GM19023 (cell line): ENCODE measurements around the gene CEP112.
"Not testable (repeated sequence)": the region's sequence is repeated elsewhere in the genome, so short reads cannot be mapped to it uniquely, and the experiment has no call there.

Source experiments
- ATAC-seq: cut with Tn5 transposase; IDR thresholded peaks from one replicate; pipeline ENCODE4 v1.9.1; 2021; ENCODE audit warnings: mild to moderate bottlenecking, moderate library complexity; ENCODE audit not compliant: unreplicated experiment

CEP112 gene

GRCh38 chr17:66165537-66166123, 26.3 kb downstream of the CEP112 start:
- ATAC-seq, result no peak

GRCh38 chr17:66155055-66155454, 36.9 kb downstream of the CEP112 start:
- not testable (repeated sequence) for ATAC-seq

GRCh38 chr17:66152756-66153155, 39.2 kb downstream of the CEP112 start:
- ATAC-seq, result no peak

GRCh38 chr17:66150708-66151107, 41.2 kb downstream of the CEP112 start:
- no peak for ATAC-seq

GRCh38 chr17:66149562-66149961, 42.4 kb downstream of the CEP112 start:
- no peak for ATAC-seq

- no peak for ATAC-seq
Observed at GRCh38 chr17:66146394-66146793, 45.5 kb downstream of the CEP112 start.

- ATAC-seq, result no peak
Observed at GRCh38 chr17:66143657-66144282, 48.2 kb downstream of the CEP112 start.

- no peak for ATAC-seq
Observed at GRCh38 chr17:66142428-66142827, 49.5 kb downstream of the CEP112 start.

GRCh38 chr17:66138120-66138519, 53.8 kb downstream of the CEP112 start:
- ATAC-seq, result no peak

- ATAC-seq, result no peak
Observed at GRCh38 chr17:66135896-66136295, 56.0 kb downstream of the CEP112 start.

GRCh38 chr17:66135219-66135618, 56.7 kb downstream of the CEP112 start:
- ATAC-seq, result no peak

- no peak for ATAC-seq
Observed at GRCh38 chr17:66129759-66130158, 62.2 kb downstream of the CEP112 start.

GRCh38 chr17:66126231-66126630, 65.7 kb downstream of the CEP112 start:
- no peak for ATAC-seq

- ATAC-seq, result no peak
Observed at GRCh38 chr17:66123163-66123562, 68.8 kb downstream of the CEP112 start.

GRCh38 chr17:66115246-66115645, 76.7 kb downstream of the CEP112 start:
- no peak for ATAC-seq

- ATAC-seq, result no peak
Observed at GRCh38 chr17:66114609-66115008, 77.3 kb downstream of the CEP112 start.

- ATAC-seq, result no peak
Observed at GRCh38 chr17:66107731-66108130, 84.2 kb downstream of the CEP112 start.

GRCh38 chr17:66098040-66098439, 93.9 kb downstream of the CEP112 start:
- no peak for ATAC-seq

- no peak for ATAC-seq
Observed at GRCh38 chr17:66094727-66095126, 97.2 kb downstream of the CEP112 start.

- no peak for ATAC-seq
Observed at GRCh38 chr17:66091445-66092080, 100.4 kb downstream of the CEP112 start.

- no peak for ATAC-seq
Observed at GRCh38 chr17:66089764-66090163, 102.2 kb downstream of the CEP112 start.

- no peak for ATAC-seq
Observed at GRCh38 chr17:66088173-66088572, 103.8 kb downstream of the CEP112 start.
